Fibroblast of pulmonary artery (primary cell): ENCODE data around the gene R3HDM2.

Experiments
- DNase-seq: peaks from one replicate; pipeline ENCODE4 v3.0.0-alpha.2; 2010; ENCODE audit warnings: low read depth
- H3K4me3 ChIP-seq: replicated peaks from 2 replicates; pipeline ENCODE4 v1.5.1; 2011; ENCODE audit warnings: low read depth, mild to moderate bottlenecking, control low read depth, low read length, moderate library complexity
- CTCF ChIP-seq: IDR thresholded peaks from 2 replicates; pipeline ENCODE4 v1.5.1; 2011; ENCODE audit warnings: mild to moderate bottlenecking, control low read depth, low read length, inconsistent platforms; ENCODE audit errors: missing control alignments

Gene R3HDM2

DNA sequence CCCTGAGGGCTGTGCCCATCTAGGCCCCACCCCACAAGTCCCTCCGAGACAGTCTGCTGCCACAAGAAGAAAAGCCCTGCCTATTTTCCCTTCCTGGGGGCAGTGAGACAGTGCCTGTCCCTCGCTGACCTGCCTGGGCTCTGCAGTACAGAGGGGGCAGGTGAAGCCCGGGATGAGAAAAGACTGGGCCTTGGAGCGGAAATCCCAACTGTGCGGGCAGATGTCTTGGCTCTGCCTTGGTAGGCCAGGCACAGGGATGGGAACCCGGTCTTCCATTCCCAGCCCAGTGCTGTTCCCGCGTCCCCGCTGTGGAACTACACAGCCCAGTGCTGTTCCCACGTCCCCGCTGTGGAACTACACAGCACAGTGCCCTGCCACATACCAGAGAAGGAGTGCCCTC, 227.1 kb downstream of the R3HDM2 start:
- no peak for TF ChIP-seq CTCF
- H3K4me3 ChIP-seq, result no peak overlapping the region
- no peak for DNase-seq
